SU-DHL-6 (cell line): ENCODE results near the gene TNP2.

Experiments
- EZH2phosphoT487 ChIP-seq: fragments of 200-600 bp; sonication (generic), shearing (Covaris generic); conservative IDR thresholded peaks from 2 replicates; pipeline ENCODE4 v1.6.1; 2018; ENCODE audit warnings: mild to moderate bottlenecking, antibody characterized with exemption, low read length, moderate library complexity, mixed read lengths
- TF ChIP-seq, protein P1 (sequence below): fragments of 200-600 bp; sonication (generic); IDR thresholded peaks from one replicate; pipeline ENCODE4 v1.5.1; 2017; ENCODE audit warnings: antibody characterized with exemption, mild to moderate bottlenecking, low read length, moderate library complexity; ENCODE audit not compliant: insufficient read depth, poor library complexity, severe bottlenecking

DNA sequence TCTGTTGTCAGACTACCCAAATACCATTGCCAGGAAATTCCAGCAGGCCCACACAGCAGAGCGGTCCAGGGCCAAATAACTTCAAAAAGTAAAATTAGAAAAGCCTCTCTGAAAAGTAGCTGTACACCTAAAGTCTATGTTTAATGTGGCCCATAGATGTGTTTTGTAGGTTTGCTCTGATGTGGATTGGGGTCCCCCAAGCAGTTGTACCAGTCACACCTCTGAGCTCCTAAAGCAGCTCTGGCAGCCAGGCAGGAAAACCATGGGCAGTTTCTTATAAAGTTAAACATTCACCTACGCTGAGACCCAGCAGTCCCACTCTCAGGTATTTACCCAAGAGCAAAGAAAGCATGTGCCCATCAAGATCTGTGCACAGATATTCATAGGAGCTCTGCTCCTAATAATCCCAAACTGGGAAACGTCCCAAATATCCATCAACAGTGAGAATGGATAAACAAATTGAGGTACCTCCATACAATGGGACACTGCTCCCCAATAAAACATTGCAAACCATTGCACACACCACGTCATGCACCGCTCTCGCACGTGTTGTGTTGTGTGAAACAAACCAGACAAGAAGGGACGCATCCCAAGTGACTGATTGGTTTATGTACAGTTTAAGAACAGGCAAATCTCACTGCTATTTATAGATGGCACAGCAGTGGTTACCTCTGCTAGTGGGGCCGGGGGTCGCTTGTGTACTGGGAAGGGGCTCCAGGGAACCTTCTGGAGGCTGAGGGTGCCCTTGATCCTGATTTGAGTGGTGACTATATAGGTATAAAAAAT, 27.8 kb upstream of the TNP2 start:
- TF ChIP-seq, protein P1, sequence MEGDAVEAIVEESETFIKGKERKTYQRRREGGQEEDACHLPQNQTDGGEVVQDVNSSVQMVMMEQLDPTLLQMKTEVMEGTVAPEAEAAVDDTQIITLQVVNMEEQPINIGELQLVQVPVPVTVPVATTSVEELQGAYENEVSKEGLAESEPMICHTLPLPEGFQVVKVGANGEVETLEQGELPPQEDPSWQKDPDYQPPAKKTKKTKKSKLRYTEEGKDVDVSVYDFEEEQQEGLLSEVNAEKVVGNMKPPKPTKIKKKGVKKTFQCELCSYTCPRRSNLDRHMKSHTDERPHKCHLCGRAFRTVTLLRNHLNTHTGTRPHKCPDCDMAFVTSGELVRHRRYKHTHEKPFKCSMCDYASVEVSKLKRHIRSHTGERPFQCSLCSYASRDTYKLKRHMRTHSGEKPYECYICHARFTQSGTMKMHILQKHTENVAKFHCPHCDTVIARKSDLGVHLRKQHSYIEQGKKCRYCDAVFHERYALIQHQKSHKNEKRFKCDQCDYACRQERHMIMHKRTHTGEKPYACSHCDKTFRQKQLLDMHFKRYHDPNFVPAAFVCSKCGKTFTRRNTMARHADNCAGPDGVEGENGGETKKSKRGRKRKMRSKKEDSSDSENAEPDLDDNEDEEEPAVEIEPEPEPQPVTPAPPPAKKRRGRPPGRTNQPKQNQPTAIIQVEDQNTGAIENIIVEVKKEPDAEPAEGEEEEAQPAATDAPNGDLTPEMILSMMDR = no peak
- TF ChIP-seq EZH2phosphoT487 = no peak
